PFSK-1 (cell line): Measurements from ENCODE around the gene PSMA5.

Source experiments
- POLR2AphosphoS5 ChIP-seq: IDR thresholded peaks from 2 replicates; pipeline ENCODE4 v1.6.1; 2012; ENCODE audit warnings: low read depth, mild to moderate bottlenecking, control low read depth, low read length, moderate library complexity
- SIN3A ChIP-seq: IDR thresholded peaks from 2 replicates; pipeline ENCODE4 v1.6.1; 2012; ENCODE audit warnings: mild to moderate bottlenecking, low read length, moderate library complexity, borderline replicate concordance; ENCODE audit not compliant: insufficient read depth
- TAF1 ChIP-seq: IDR thresholded peaks from 2 replicates; pipeline ENCODE4 v1.6.1; 2012; ENCODE audit warnings: low read length, control low read depth, borderline replicate concordance; ENCODE audit not compliant: insufficient read depth
- TF ChIP-seq, protein P1 (sequence below), 2 experiments: IDR thresholded peaks; 2 replicates each; pipeline versions ENCODE4 v1.6.1 to v1.8.0; 2011 to 2012; ENCODE audit warnings: low read depth in 2 of 2, low read length in 2 of 2, control low read depth in 1 of 2, inconsistent platforms in 1 of 2, mild to moderate bottlenecking in 1 of 2, moderate library complexity in 1 of 2; ENCODE audit not compliant: insufficient read depth in 1 of 2

DNA sequence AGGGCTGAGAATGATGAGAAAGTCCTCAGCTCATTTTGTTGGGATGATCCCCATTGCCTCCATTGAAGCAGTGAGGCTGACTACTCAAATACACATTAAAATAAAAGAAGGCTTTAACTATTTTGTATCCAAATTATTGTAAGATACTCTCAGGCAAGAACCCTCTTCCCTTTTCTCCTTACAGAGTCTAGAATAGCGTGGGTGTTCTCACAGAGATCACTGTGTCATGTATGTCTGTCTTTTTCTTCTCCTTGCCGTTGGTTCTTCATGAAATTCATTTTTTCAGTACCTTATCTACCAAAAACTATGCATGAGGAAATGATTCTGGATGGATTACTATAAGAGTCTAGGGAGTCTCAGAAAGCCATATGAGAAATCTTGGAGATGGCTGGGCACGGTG is 58.6 kb downstream of the PSMA5 start:
- TF ChIP-seq POLR2AphosphoS5 (no peak), SIN3A (no peak), TAF1 (no peak)
- TF ChIP-seq, protein P1, sequence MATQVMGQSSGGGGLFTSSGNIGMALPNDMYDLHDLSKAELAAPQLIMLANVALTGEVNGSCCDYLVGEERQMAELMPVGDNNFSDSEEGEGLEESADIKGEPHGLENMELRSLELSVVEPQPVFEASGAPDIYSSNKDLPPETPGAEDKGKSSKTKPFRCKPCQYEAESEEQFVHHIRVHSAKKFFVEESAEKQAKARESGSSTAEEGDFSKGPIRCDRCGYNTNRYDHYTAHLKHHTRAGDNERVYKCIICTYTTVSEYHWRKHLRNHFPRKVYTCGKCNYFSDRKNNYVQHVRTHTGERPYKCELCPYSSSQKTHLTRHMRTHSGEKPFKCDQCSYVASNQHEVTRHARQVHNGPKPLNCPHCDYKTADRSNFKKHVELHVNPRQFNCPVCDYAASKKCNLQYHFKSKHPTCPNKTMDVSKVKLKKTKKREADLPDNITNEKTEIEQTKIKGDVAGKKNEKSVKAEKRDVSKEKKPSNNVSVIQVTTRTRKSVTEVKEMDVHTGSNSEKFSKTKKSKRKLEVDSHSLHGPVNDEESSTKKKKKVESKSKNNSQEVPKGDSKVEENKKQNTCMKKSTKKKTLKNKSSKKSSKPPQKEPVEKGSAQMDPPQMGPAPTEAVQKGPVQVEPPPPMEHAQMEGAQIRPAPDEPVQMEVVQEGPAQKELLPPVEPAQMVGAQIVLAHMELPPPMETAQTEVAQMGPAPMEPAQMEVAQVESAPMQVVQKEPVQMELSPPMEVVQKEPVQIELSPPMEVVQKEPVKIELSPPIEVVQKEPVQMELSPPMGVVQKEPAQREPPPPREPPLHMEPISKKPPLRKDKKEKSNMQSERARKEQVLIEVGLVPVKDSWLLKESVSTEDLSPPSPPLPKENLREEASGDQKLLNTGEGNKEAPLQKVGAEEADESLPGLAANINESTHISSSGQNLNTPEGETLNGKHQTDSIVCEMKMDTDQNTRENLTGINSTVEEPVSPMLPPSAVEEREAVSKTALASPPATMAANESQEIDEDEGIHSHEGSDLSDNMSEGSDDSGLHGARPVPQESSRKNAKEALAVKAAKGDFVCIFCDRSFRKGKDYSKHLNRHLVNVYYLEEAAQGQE (IDR thresholded peaks at IDR 0.05; ENCODE audit: insufficient read depth in 1 of 2, low read depth in 2 of 2, low read length in 2 of 2): no peak
